H1 (cell line): ENCODE results near the gene TMEM271.
"Not testable (repeated sequence)": the region's sequence is repeated elsewhere in the genome, so short reads cannot be mapped to it uniquely, and the experiment has no call there.

Experiments used
- EGR1 ChIP-seq: IDR thresholded peaks from 2 replicates; pipeline ENCODE4 v1.6.1; 2011; ENCODE audit warnings: low read depth, low read length, borderline replicate concordance
- EP300 ChIP-seq, 2 experiments: IDR thresholded peaks; 1 replicate in 1 of 2; 2 replicates in 1 of 2; pipeline ENCODE4 v1.6.1; 2011 to 2012; ENCODE audit warnings: low read depth in 2 of 2, low read length in 2 of 2, mild to moderate bottlenecking in 2 of 2, borderline replicate concordance in 1 of 2, inconsistent platforms in 1 of 2, moderate library complexity in 1 of 2
- EZH2 ChIP-seq: fragments of 200-600 bp; sonication (generic); IDR thresholded peaks from 2 replicates; pipeline ENCODE4 v1.7.1; 2012; ENCODE audit warnings: low read depth, mild to moderate bottlenecking, moderate library complexity, low read length, inconsistent platforms; ENCODE audit not compliant: severe bottlenecking
- JUND ChIP-seq: IDR thresholded peaks from 2 replicates; pipeline ENCODE4 v1.6.1; 2011; ENCODE audit warnings: mild to moderate bottlenecking, improper control_type of control experiment, low read length
- KDM5A ChIP-seq: fragments of 200-600 bp; IDR thresholded peaks from 2 replicates; pipeline ENCODE4 v1.7.1; 2012; ENCODE audit warnings: mild to moderate bottlenecking, low read length, inconsistent platforms, mixed read lengths
- PHF8 ChIP-seq: fragments of 200-600 bp; sonication (generic); conservative IDR thresholded peaks from 2 replicates; pipeline ENCODE4 v1.7.1; 2012; ENCODE audit warnings: low read depth, mild to moderate bottlenecking, inconsistent platforms, low read length, moderate library complexity
- POLR2A ChIP-seq, 2 experiments: IDR thresholded peaks; 1 replicate in 1 of 2; 2 replicates in 1 of 2; pipeline ENCODE4 v1.6.1; 2011; ENCODE audit warnings: low read depth in 2 of 2, low read length in 2 of 2, mild to moderate bottlenecking in 2 of 2; ENCODE audit errors: control extremely low read depth in 1 of 2
- POLR2AphosphoS5 ChIP-seq: IDR thresholded peaks from 2 replicates; pipeline ENCODE4 v1.6.1; 2011; ENCODE audit warnings: low read depth, low read length
- SAP30 ChIP-seq: fragments of 300-600 bp; sonication (generic); IDR thresholded peaks from 2 replicates; pipeline ENCODE4 v1.7.1; 2012; ENCODE audit warnings: low read length, moderate library complexity, mild to moderate bottlenecking, inconsistent platforms; ENCODE audit not compliant: insufficient read depth, insufficient replicate concordance
- SP4 ChIP-seq: IDR thresholded peaks from 2 replicates; pipeline ENCODE4 v1.6.1; 2012; ENCODE audit warnings: low read length, inconsistent platforms
- SUZ12 ChIP-seq: fragments of 200-600 bp; sonication (generic); IDR thresholded peaks from 2 replicates; pipeline ENCODE4 v1.6.1; 2012; ENCODE audit warnings: mild to moderate bottlenecking, inconsistent platforms, low read length, moderate library complexity, mixed read lengths
- TF ChIP-seq, protein P1 (sequence below), 3 experiments: IDR thresholded peaks; 1 replicate in 2 of 3; 2 replicates in 1 of 3; pipeline versions ENCODE4 v1.5.1 to v1.6.1; 2011; ENCODE audit warnings: low read length in 3 of 3, mild to moderate bottlenecking in 3 of 3, inconsistent platforms in 2 of 3, low read depth in 1 of 3, moderate library complexity in 1 of 3; ENCODE audit not compliant: insufficient read depth in 1 of 3; ENCODE audit errors: control extremely low read depth in 1 of 3

GRCh38 chr4:592178-592577, 16.1 kb upstream of the TMEM271 start:
- TF ChIP-seq, protein P1, sequence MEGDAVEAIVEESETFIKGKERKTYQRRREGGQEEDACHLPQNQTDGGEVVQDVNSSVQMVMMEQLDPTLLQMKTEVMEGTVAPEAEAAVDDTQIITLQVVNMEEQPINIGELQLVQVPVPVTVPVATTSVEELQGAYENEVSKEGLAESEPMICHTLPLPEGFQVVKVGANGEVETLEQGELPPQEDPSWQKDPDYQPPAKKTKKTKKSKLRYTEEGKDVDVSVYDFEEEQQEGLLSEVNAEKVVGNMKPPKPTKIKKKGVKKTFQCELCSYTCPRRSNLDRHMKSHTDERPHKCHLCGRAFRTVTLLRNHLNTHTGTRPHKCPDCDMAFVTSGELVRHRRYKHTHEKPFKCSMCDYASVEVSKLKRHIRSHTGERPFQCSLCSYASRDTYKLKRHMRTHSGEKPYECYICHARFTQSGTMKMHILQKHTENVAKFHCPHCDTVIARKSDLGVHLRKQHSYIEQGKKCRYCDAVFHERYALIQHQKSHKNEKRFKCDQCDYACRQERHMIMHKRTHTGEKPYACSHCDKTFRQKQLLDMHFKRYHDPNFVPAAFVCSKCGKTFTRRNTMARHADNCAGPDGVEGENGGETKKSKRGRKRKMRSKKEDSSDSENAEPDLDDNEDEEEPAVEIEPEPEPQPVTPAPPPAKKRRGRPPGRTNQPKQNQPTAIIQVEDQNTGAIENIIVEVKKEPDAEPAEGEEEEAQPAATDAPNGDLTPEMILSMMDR (IDR thresholded peaks at IDR 0.05; ENCODE audit: control extremely low read depth in 1 of 3, insufficient read depth in 1 of 3, low read depth in 1 of 3, low read length in 3 of 3) = not testable (repeated sequence)
- TF ChIP-seq SAP30; JUND; SUZ12; KDM5A; EZH2; POLR2A (IDR thresholded peaks at IDR 0.05; ENCODE audit: control extremely low read depth in 1 of 2, low read depth in 2 of 2, low read length in 2 of 2); EP300 (IDR thresholded peaks at IDR 0.05; ENCODE audit: borderline replicate concordance in 1 of 2, low read depth in 2 of 2, low read length in 2 of 2); POLR2AphosphoS5; SP4; EGR1; PHF8: not testable (repeated sequence)
